Measurements from ENCODE around the gene ADGRB3.

The ADGRB3 gene

DNA sequence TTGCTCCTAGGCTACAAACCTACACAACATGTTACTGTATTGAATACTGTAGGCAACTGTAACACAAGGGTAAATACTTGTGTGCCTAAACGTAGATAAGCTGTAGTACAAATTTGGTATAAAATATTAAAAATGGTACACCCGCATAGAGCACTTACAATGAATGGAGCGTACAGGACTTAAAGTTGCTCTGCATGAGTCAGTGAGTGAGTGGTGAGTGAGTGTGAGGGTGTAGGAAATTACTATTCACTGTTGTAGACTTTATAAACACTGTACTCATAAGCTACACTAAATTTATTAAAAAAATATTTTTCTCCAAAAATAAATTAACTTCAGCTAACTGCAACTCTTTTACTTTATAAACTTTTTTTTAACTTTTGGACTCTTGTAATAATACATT lies 391.6 kb downstream of the ADGRB3 start:
- DNase-seq (ENCODE audit: low read depth in 2 of 2), result no peak

DNA sequence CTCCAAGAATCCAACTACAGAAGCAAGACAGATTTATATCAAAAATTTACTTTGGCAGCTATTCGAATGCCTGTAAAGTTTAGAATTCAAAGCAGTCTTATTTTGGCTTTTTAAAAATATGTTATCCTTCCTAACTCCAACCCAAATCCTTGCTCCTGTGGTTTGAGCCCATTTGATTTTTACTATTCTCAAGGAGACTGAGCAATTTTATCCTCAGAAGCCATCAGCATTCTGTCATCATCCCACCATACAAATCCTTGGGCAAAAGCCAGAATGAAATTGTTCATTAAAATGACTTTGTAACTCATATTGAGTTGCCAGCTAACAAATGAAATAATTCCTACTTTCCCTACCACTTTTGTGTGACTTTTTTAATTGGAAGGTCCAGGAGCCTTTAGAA lies 392.8 kb downstream of the ADGRB3 start:
- no peak for DNase-seq (ENCODE audit: low read depth in 2 of 2)

DNA sequence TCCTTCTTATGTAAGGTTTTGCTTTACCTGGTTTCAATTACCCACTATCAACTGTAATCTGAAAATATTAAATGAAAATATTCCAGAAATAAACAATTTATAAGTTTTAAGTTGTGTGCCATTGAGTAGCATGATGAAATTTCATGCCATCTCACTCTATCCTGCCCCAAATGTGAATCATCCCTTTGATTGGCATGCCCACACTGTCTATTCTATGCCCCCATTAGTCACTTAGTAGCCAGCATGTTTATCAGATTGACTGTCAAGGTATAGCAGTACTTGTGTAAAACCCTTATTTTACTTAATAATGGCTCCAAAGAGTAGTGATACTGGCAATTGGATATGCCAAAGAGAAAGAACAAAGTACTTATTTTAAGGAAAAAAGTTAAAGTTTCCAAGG lies 403.8 kb downstream of the ADGRB3 start:
- no peak for DNase-seq (ENCODE audit: low read depth in 2 of 2)

DNA sequence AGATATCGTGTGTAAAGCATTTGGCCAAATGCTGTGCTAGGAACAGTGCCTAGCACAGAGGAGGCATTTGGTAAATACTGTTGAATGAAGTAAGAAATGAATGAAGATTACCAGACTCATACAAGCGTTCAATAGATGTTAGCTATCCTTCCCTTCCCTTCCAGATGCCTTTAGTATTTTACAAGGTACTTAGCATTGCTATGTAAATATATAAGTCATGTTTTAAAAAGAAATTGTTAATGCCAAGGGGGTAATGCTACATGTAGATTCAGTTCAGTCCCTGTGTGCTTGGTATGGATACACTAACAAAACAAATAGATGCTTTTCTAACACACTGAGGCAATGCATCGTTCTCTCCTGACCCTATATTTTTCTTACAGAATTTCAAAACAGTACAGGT lies 407.2 kb downstream of the ADGRB3 start:
- DNase-seq (ENCODE audit: low read depth in 2 of 2), result no peak

DNA sequence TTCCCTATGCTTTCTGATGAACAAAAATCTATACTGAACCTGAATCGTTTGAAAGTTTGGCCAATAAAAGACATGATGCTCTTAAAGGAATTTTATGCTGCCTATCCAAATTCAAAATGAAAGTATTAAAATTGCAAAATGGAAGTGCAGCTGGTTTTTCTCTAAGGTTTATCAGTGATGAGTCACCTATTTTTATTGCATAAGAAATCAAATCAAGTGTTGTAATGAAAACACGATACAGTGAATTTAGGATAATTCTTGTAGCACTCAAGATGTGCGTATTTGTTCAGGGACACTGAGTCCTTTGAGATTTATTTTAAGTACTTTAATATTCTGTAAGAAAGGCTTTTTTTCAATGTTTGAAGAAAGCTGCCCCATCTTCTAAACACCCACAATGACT lies 409.5 kb downstream of the ADGRB3 start:
- no peak for DNase-seq (ENCODE audit: low read depth in 2 of 2)

DNA sequence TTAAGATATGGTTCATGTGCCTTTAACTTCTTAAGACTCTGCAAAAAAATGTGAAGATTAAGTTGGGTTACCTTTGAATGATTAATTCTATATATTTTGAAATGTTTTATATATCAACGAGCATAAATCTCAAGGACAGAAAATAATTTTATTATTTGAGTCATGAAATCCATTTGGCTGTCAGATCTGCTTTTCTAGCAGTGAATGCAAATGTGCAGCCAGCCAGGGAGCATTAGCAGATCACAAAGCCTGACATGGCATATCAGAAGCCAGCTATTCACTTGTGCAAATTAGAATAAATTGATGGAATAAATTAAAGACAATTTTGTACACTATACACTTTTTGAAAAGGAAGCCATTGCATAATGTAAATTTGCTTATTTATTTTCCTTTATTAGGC lies 424.3 kb downstream of the ADGRB3 start:
- DNase-seq (ENCODE audit: low read depth in 2 of 2), result no peak

DNA sequence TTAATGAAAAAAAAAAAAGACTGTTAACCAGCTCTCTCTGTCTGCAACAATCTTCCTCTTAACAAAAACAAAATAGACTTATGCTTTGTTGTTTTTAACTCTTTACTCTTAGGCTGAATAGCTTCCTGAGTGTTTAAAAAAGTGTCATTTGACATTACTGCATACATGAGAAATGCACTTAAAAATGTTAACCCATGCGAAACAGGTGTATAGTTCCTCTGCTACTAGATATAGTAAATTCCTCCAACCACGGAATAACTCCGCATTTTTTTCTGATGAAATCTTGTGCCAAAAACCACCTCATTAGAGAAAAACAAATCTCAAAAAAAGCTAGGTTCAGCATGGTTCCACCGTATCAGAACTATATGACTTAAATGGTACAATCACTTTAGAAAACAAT lies 426.0 kb downstream of the ADGRB3 start:
- DNase-seq (ENCODE audit: low read depth in 2 of 2), result no peak

DNA sequence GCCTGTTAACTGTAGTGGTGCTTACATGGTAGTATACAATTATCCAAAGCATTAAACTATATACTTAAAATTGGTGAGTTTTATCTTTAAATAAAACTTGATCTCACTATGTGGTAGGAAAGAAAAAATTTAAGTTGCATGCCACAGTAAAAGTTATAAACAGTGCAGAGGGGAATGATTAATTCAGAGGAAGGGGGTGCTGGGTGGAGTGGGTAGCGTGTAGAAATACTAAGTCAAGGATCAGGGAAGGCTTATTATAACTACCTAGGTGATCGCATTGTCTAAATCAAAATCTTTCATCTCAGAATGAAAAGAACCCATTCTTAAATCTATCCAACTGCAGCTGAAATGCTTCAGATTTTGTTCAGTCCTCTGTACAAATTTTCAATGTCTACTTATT lies 428.3 kb downstream of the ADGRB3 start:
- no peak for DNase-seq (ENCODE audit: low read depth in 2 of 2)

DNA sequence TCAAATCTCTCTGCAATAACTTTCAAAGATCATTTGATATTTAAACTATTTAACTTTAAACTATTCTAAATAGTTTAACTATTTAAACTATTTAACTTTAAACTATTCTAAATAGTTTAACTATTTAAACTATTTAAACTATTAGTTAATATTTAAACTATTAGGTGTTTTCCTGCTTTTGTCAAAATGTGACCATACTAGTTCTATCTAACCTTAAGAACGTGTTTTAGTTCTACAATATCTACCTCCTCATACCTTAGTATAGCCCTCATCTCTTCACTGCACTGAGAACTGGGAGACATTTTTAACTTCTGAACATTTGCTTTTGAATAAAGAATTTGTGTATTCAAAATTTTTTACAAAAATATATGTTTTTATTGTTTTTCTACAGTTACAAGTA lies 429.1 kb downstream of the ADGRB3 start:
- DNase-seq (ENCODE audit: low read depth in 2 of 2), result no peak

DNA sequence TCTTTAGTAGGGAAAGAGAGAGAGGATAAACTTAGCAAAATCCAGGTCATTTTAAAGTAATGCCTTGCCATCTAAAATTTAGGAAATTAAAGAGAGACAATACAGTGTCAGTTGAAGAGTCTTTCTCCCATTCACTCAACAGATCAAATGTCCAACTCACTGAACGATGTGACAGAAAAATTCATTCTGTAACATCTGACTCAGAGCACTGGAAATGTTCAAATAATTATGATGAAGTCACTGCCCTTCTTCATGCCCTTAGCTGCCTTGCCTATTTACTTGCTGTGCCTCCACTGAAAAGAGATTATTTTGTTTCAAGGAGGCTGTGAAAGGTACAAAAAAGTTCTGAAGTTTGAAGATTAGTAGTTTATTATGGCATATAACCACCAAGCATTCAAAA lies 434.8 kb downstream of the ADGRB3 start:
- DNase-seq (ENCODE audit: low read depth in 2 of 2), result no peak

DNA sequence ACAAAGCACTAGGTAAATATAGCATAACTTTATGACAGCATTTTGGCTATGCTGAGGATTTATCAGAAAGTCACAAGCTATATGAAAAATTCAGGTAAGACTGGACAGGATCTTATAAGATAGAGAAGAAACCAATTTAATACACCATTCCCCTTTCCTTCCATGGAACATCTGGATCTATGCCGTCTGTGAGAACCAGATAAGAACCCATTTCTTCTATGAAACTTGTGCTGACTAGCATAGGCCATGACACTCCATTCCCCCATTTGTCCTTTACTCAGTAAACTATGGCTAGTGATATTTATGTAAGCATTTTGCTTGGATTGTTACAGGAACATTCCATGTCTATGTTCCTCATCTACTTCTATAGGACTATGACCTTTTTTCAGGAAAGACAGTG lies 437.7 kb downstream of the ADGRB3 start:
- DNase-seq (ENCODE audit: low read depth in 2 of 2), result no peak

DNA sequence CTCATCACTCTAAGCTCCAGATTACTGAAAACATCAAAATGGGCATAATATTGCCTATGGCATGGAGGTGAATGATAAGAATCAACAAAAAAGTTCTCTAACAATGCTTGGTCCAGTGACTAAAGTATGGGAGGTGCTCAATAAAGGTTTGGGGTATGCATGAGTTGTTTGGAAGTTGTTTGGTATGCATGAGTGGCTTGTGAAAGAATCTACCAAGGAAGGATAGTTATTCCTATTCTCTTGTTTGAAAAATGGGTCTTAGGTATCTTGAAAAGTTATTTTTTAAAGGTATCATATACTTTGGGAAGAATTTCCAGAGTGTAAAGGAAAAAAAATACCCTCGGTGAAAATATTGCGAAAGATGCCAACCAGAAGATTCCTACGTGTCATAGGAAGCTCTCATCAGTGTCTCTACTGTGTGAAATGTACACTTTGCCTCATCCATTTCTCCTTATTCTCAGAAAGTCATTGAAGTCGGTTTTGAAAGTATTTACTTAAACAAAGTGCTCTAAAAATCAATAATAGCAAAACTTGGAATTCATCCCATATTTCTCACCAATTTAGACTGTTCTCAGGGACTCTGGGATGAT lies 449.8 kb downstream of the ADGRB3 start:
- no peak for DNase-seq (ENCODE audit: low read depth in 2 of 2)

DNA sequence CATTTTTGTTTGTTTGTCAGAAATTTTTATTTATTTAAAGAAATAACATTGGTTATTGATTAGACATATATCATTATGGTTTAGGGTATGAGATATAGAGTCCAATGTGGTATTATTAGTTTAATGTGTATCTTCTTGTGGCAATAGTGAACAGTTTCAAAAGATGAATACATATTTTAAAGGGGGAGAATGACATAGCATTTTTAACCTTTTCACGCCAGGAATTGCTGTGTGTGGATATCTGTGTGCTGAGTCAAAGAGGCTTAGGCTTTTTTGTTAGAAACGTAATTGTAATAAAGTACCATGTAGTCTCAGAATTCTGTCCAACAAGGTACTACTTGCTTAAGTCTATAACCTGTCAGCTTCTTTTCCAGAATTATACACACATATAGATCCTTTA lies 451.6 kb downstream of the ADGRB3 start:
- DNase-seq (ENCODE audit: low read depth in 2 of 2), result no peak

DNA sequence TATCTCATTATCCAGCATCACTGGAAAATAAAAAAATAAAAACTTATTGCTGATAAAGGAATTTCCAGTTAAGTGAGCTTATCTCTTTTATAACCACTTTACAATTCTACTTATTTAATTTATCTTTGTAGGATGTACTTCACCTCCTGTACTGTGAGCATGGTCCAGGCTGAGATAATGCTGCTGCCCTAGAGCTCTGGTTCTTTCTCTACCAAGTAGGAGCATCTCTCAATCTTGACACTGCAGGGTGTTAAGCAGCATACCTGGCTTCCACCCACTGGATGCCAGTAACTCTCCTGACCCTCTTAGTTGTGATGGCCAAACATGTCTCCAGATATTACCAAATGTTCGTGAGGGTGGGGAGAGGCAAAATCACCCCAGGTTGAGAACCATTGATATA lies 454.5 kb downstream of the ADGRB3 start:
- DNase-seq (ENCODE audit: low read depth in 2 of 2), result no peak

DNA sequence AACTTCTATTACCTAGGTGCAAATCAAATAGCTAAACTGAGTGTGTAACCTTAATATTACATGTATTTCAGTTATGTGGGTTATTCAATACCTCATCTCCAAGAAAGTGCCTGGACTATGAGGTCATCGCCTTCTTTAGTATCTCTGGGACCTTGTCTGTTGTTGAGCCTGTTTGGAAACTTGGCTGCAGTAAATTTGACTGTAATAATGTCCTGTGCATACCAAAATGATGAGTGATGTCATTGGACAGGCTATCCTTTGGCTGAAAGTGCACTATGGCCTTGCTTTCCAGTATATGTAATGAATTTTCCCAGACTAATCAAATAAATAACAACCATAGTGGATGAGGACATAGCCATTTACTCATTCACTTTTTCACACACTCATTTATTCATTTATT lies 455.1 kb downstream of the ADGRB3 start:
- no peak for DNase-seq (ENCODE audit: low read depth in 2 of 2)

DNA sequence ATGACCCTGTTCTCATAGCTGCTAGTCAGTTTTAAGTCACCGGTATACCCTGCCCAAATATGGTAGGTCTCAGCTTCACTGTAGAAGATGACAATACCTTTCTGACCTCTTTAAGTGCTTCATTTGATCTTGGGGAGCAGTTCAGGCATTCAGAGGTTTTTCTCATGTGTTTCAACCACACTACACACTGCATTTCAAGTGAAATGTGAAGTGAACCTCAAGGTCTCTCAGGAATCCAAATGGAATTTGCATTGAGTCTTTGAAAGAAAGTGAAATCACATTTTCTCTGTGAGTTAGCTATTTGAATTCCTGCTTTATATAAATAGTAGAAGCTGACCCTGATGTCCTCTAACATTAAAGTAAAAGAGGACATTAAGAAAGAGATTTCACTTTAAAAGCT lies 461.6 kb downstream of the ADGRB3 start:
- DNase-seq (ENCODE audit: low read depth in 2 of 2), result no peak

DNA sequence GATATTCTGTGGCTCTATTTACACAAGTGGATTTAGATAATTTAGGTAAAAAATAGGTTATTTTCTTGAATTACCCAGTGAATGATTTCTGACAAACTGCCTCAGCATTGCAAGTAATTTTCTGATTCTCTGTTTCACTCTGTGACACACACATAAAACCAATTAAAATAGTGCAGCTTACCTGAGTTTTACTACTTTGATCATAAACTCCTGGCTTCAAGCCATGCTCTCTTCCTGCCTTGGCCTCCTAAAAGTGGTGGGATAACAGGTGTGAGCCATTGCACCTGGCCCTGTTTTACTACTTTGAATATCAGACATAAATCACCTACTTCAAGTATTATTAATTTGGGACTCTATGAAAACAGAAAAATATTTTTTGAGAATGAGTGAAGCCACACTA lies 462.9 kb downstream of the ADGRB3 start:
- no peak for DNase-seq (ENCODE audit: low read depth in 2 of 2)

DNA sequence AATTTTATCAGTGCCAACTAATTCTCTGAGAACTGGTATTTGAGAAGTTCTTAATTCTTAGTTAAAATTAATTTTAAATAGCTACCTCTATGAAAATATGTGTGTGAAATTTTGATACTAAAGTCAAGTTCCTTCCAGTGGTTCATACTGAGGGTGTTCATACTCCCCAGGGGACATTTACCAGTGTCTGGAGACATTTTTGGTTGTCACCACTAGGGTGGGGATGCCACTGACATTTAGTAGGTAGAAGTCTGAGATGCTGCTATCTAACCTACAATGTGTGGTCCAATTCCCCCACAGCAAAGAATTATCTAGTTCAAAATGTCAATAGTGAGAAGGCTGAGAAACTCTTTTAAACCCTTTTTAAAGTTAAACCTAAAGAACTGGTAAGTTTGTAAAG lies 463.8 kb downstream of the ADGRB3 start:
- DNase-seq (ENCODE audit: low read depth in 2 of 2), result no peak

DNA sequence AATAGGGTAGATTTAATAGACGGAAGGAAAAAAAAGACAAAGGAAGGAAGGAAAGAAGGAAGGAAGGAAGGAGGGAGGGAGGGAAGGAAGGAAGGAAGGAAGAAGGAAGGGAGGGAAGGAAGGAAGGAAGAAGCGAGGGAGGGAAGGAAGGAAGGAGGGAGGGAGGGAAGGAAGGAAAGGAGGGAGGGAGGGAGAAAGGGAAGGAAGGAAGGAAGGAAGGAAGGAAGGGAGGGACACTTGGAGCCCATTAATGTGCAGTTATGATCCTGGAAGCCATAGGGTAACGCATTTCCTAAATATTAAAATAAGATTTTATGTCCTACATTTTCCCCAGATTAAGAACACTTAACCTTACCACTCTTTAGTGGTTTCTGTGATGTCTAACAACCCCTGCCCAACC lies 465.7 kb downstream of the ADGRB3 start:
- no peak for DNase-seq (ENCODE audit: low read depth in 2 of 2)

DNA sequence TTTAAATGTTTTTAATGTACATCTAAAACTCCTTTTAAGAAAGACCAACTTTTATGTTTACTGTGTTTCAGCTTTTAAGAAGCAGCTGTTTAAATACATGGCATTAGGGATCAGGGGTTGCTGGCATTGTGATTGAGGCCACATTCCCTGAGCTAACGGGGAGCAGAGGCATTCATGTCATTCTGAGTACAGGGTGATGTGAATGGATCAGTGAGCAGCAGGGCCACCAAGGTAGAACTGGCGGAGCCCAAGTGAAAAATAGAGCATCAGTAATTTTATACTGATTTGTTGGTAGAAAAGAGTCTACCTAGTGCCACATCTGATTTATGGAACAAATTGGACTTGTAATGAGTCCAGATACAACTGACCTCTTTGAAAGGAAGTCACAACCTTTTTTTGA lies 467.3 kb downstream of the ADGRB3 start:
- DNase-seq (ENCODE audit: low read depth in 2 of 2), result no peak

DNA sequence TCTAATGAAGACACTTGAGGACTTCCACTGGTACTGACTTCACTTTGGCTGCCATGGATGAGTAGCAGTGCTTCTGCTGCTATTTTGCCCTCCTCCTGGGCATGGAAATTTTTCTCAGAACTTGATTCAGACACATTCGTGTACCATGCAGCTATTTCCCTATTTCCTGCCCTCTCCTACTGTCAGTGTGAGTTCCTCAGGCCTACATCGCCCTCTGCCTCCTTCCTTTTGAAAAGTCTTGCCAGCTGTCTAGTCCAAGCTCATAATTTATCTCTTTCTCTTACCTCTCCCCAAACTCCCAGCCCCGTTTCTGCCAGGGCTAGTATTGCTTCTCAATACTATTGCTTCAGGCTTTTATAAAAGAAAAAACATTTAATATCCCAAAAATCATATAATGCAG lies 470.2 kb downstream of the ADGRB3 start:
- DNase-seq (ENCODE audit: low read depth in 2 of 2), result no peak

DNA sequence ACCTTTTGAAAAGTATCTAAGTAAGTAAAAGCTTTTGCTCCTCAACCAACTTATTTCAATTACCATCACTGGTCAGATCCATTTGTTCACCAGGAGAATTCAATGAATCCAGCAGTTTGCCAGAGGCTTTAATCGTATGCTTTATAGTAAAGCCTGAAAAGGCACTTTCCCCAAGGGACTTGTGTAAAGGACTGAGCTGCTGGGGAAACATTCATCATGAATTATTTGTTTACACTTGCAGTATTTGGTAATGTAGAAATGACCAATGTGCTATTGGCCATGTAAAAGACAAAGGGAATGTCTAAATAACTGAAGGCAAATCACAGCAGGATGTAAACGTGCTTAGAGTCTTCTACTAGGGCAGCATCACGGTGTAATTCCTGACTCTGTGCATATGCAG lies 471.4 kb downstream of the ADGRB3 start:
- DNase-seq (ENCODE audit: low read depth in 2 of 2), result no peak

DNA sequence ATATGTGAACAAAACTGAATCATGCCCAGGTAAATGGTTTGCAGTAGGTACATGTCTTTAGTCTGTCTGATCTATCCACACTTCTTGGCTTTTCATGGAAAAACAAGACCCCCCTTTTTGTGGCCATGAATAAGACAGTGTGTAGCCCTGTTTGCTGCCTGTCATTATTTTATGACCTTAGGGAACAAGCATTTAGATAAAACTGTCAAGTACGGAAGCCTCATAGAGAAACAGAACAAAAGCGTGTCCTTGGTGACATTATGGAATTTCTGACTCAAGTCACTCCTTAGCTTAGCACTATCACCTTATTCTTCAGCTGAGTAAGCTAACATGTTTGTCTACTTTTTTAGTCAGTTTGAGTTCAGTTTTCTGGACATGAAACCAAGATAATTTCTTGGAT lies 476.2 kb downstream of the ADGRB3 start:
- DNase-seq (ENCODE audit: low read depth in 2 of 2), result no peak

DNA sequence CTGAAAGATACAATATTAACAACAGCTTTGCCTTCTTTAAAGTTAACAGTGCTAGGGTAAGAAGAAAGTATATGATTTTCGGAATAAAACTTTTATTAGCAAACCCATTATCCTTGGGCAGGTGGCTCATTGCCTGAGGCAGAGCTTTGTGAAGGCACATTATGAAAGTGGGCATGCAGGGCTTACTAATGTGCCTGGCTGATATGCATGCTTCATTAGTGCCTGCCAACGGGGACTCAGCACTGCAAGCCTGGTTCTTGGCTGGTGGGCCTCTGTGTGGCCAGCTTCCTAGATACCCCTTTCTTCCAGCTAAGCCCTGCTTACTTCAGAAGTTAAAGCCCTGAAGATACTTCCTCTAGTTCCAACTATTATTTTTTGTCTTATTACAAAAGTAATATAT lies 481.6 kb downstream of the ADGRB3 start:
- no peak for DNase-seq (ENCODE audit: low read depth in 2 of 2)
